Left ventricle myocardium inferior (tissue), 1 donor: Measurements from ENCODE around the gene PAN3. TPM values are rescaled to one million over a fixed set of nuclear protein-coding genes. Genes with fewer than 3 reads are reported as not detected.

Experiments used
- DNase-seq: peaks from one replicate; pipeline ENCODE4 v3.0.0-alpha.2; 2020
- H3K27ac ChIP-seq: fragments of 200-600 bp; replicated peaks from 2 replicates; pipeline ENCODE4 v1.8.0; 2021
- H3K27me3 ChIP-seq: fragments of 200-600 bp; 2 replicates; pipeline ENCODE4 v1.8.0; 2021; ENCODE audit warnings: low read depth
- H3K36me3 ChIP-seq: fragments of 200-600 bp; 2 replicates; pipeline ENCODE4 v1.8.0; 2021
- H3K4me1 ChIP-seq: fragments of 200-600 bp; 2 replicates; pipeline ENCODE4 v1.8.0; 2021
- H3K4me3 ChIP-seq: fragments of 200-600 bp; 2 replicates; pipeline ENCODE4 v1.8.0; 2021; ENCODE audit warnings: mild to moderate bottlenecking, moderate library complexity
- H3K9me3 ChIP-seq: fragments of 200-600 bp; replicated peaks from 2 replicates; pipeline ENCODE4 v1.8.0; 2021
- CTCF ChIP-seq: fragments of 200-600 bp; IDR thresholded peaks from 2 replicates; pipeline ENCODE4 v1.8.0; 2021; ENCODE audit warnings: antibody characterized with exemption, mild to moderate bottlenecking, borderline replicate concordance
- intact Hi-C: fragments of 100-400 bp; cut with micrococcal nuclease; formaldehyde crosslinking; loops from one replicate; pipeline ENCODE4 v1.11.0; 2022
- total RNA-seq: library from RNA; stranded (reverse); fragmentation: NEBNext Ultra II Directional; extraction: Animal tissue kit (Norgen Biotek cat#: 25700); gene quantifications from one replicate; pipeline ENCODE4 v1.2.1, GENCODE V29; 2021
- donor health status: DM: no; HTN: yes; CAD: no; lungs with severe emphysema.

PAN3 gene
- total RNA-seq, 1 donor from 2014 or later: 9.6 TPM

- TF ChIP-seq CTCF: no peak
- Histone ChIP-seq H3K36me3 (peaks cover 21% of the 10 kb centered on the region), H3K27me3 (no peaks in the 10 kb centered on the region), H3K27ac (no peak overlapping the region), H3K4me1 (no peaks in the 10 kb centered on the region), H3K9me3 (no peaks in the 10 kb centered on the region), H3K4me3 (no peak overlapping the region)
- intact Hi-C loops: no loop called here
- DNase-seq: no peak
Measured at GRCh38 chr13:28204043-28204442, 65.7 kb downstream of the PAN3 start.

- H3K27me3 ChIP-seq: no peaks in the 10 kb centered on the region
- DNase-seq: no peak
- no peaks in the 10 kb centered on the region for H3K4me1 ChIP-seq
- no peak for TF ChIP-seq CTCF
- H3K36me3 ChIP-seq: peaks cover 21% of the 10 kb centered on the region
- no peaks in the 10 kb centered on the region for H3K9me3 ChIP-seq
- intact Hi-C loops: no loop called here
- no peak overlapping the region for H3K27ac ChIP-seq
- no peak overlapping the region for H3K4me3 ChIP-seq
Measured at GRCh38 chr13:28204690-28205443, 66.5 kb downstream of the PAN3 start.

GRCh38 chr13:28218679-28219078 is 80.3 kb downstream of the PAN3 start:
- no peaks in the 10 kb centered on the region for H3K4me1 ChIP-seq
- no peak for DNase-seq

GRCh38 chr13:28219408-28220099 is 81.2 kb downstream of the PAN3 start:
- Histone ChIP-seq H3K4me3 (no peak overlapping the region), H3K36me3 (peaks cover 20% of the 10 kb centered on the region), H3K27ac (no peak overlapping the region), H3K9me3 (no peaks in the 10 kb centered on the region), H3K4me1 (no peaks in the 10 kb centered on the region), H3K27me3 (no peaks in the 10 kb centered on the region)
- intact Hi-C loops: no loop called here
- no peak for DNase-seq
- no peak for TF ChIP-seq CTCF

More at GRCh38 chr13:28218679-28219078, 80.3 kb downstream of the PAN3 start:
- Histone ChIP-seq H3K27ac (no peak overlapping the region), H3K27me3 (no peaks in the 10 kb centered on the region), H3K4me3 (no peak overlapping the region), H3K36me3 (peaks cover 23% of the 10 kb centered on the region), H3K9me3 (no peaks in the 10 kb centered on the region)
- no peak for TF ChIP-seq CTCF
- intact Hi-C loops: no loop called here

- DNase-seq: no peak
- no peaks in the 10 kb centered on the region for H3K9me3 ChIP-seq
- intact Hi-C loops: no loop called here
Measured at GRCh38 chr13:28220166-28220565, 81.8 kb downstream of the PAN3 start.

More at GRCh38 chr13:28220166-28220565, 81.8 kb downstream of the PAN3 start:
- H3K4me3 ChIP-seq: no peak overlapping the region
- TF ChIP-seq CTCF: no peak
- no peak overlapping the region for H3K27ac ChIP-seq
- no peaks in the 10 kb centered on the region for H3K4me1 ChIP-seq
- no peaks in the 10 kb centered on the region for H3K27me3 ChIP-seq
- peaks cover 21% of the 10 kb centered on the region for H3K36me3 ChIP-seq
